ENCODE results near the gene FBXL20. TPM values are rescaled to one million over a fixed set of nuclear protein-coding genes. Genes with fewer than 3 reads are reported as not detected.

Gene FBXL20
- total RNA-seq, 6 experiments from 2014 or later: 6.0 to 9.8 (median 8.5) TPM

GRCh38 chr17:39318636-39319035, 82.8 kb downstream of the FBXL20 start:
- DNase-seq (no peak), ATAC-seq (no peak)
- intact Hi-C loops (cut with DNase I): no loop called here
- H3K4me1 ChIP-seq: peaks cover 0 to 5% (median 0%) of the 10 kb centered on the region in 4 donors
- no peaks in the 10 kb centered on the region for H3K36me3 ChIP-seq
- 80% methylated on average over 8 of the region's 8 CpGs for WGBS (ENCODE audit: insufficient coverage, low coverage, low lambda C conversion rate, missing lambda C conversion rate)
- no peaks in the 10 kb centered on the region for H3K9me3 ChIP-seq
- no peaks in the 10 kb centered on the region for H3K27me3 ChIP-seq
- no peak overlapping the region for H3K27ac ChIP-seq
- H3K4me3 ChIP-seq: no peak overlapping the region
- no peak for TF ChIP-seq POLR2A (IDR thresholded peaks at IDR 0.05)
- TF ChIP-seq, protein P1, sequence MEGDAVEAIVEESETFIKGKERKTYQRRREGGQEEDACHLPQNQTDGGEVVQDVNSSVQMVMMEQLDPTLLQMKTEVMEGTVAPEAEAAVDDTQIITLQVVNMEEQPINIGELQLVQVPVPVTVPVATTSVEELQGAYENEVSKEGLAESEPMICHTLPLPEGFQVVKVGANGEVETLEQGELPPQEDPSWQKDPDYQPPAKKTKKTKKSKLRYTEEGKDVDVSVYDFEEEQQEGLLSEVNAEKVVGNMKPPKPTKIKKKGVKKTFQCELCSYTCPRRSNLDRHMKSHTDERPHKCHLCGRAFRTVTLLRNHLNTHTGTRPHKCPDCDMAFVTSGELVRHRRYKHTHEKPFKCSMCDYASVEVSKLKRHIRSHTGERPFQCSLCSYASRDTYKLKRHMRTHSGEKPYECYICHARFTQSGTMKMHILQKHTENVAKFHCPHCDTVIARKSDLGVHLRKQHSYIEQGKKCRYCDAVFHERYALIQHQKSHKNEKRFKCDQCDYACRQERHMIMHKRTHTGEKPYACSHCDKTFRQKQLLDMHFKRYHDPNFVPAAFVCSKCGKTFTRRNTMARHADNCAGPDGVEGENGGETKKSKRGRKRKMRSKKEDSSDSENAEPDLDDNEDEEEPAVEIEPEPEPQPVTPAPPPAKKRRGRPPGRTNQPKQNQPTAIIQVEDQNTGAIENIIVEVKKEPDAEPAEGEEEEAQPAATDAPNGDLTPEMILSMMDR (IDR thresholded peaks at IDR 0.05): no peak

DNA sequence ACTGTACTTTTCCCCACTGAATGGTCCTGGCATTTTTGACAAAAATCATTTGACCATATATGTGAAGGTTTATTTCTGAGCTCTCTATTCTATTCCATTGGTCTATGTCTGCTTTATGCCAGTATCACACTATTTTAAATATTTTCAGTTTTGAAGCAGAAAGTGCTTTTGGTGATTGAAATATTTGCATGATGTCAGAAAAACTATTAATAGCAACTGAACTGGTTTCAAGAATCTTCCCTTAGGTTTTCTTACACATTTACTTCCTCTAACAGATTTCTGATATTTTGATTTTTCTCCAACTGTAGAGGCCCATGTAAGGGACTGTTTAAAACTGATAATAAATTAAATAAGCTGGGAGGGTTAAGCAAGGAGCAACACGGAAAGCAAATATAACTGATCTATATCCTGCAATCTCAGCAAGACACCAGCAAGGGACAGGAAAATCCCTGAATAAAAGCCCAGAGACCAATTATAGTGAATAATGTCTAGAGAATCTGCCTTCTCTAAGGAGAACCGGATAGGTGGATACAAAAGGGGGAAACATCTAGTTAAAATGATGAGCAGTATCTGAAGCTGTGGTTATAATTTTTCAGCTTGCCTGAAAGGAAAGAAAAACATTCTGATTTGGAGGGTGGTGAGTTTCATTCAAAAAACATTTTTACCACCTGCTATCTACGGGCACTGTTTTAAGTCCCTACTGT, 94.8 kb downstream of the FBXL20 start:
- H3K4me1 ChIP-seq: no peaks in the 10 kb centered on the region
- 44% methylated on average over 3 of the region's 3 CpGs for whole genome bisulfite sequencing (ENCODE audit: insufficient coverage, low coverage, low lambda C conversion rate, missing lambda C conversion rate)
- H3K36me3 ChIP-seq: no peaks in the 10 kb centered on the region
- H3K27me3 ChIP-seq: no peaks in the 10 kb centered on the region
- no peak overlapping the region for H3K4me3 ChIP-seq
- peak in 1 of 4 donors; percentile 52 for ATAC-seq
- TF ChIP-seq, protein P1 (IDR thresholded peaks at IDR 0.05): no peak
- no peak for TF ChIP-seq POLR2A (IDR thresholded peaks at IDR 0.05)
- H3K9me3 ChIP-seq: no peaks in the 10 kb centered on the region
- H3K27ac ChIP-seq: no peak overlapping the region
- intact Hi-C loops (cut with DNase I): no loop called here
- DNase-seq: no peak

- H3K27ac ChIP-seq: no peak overlapping the region
- WGBS (ENCODE audit: insufficient coverage, low coverage, low lambda C conversion rate, missing lambda C conversion rate): 74% methylated on average over 5 of the region's 7 CpGs
- ATAC-seq (no peak), DNase-seq (no peak)
- no peaks in the 10 kb centered on the region for H3K27me3 ChIP-seq
- H3K4me3 ChIP-seq: no peak overlapping the region
- no peaks in the 10 kb centered on the region for H3K4me1 ChIP-seq
- no peaks in the 10 kb centered on the region for H3K36me3 ChIP-seq
- no peaks in the 10 kb centered on the region for H3K9me3 ChIP-seq
- TF ChIP-seq, protein P1 (IDR thresholded peaks at IDR 0.05): no peak
- no peak for TF ChIP-seq POLR2A (IDR thresholded peaks at IDR 0.05)
- intact Hi-C loops (cut with DNase I): no loop called here
Observed at GRCh38 chr17:39305978-39306377, 95.4 kb downstream of the FBXL20 start.

GRCh38 chr17:39304188-39304587, 97.2 kb downstream of the FBXL20 start:
- ATAC-seq (no peak), DNase-seq (no peak)
- intact Hi-C loops (cut with DNase I): no loop called here
- H3K27ac ChIP-seq: no peak overlapping the region
- H3K4me3 ChIP-seq: no peak overlapping the region
- H3K36me3 ChIP-seq: no peaks in the 10 kb centered on the region
- H3K27me3 ChIP-seq: no peaks in the 10 kb centered on the region
- WGBS (ENCODE audit: insufficient coverage, low coverage, low lambda C conversion rate, missing lambda C conversion rate): 91% methylated on average over 1 of the region's 1 CpG
- TF ChIP-seq, protein P1 (IDR thresholded peaks at IDR 0.05): no peak
- TF ChIP-seq POLR2A (IDR thresholded peaks at IDR 0.05): no peak
- no peaks in the 10 kb centered on the region for H3K4me1 ChIP-seq
- H3K9me3 ChIP-seq: no peaks in the 10 kb centered on the region
